WTC11 (cell line): ENCODE data around the gene TIMP2. TPM values are rescaled to one million over a fixed set of nuclear protein-coding genes. Genes with fewer than 3 reads are reported as not detected.
A peak's percentile ranks its signal among the peaks of the same experiment; 100 is the strongest.

Source experiments
- ATAC-seq: fragments of 200-7000 bp; cut with Tn5 transposase; 2 replicates; pipeline ENCODE4 v1.10.0; 2021; ENCODE audit warnings: mild to moderate bottlenecking, moderate library complexity
- CTCF ChIA-PET: fragments of 300-600 bp; sonication (Branson Sonifier 250); formaldehyde crosslinking; loops from one replicate; lab custom pipeline; 2021; ENCODE audit warnings: antibody characterized with exemption; lab: Charles Lee
- POLR2A ChIA-PET: fragments of 350-600 bp; sonication (Branson Sonifier 250); formaldehyde crosslinking; loops from one replicate; lab custom pipeline; 2021; ENCODE audit warnings: antibody characterized with exemption; lab: Charles Lee
- DNase-seq: peaks from one replicate; pipeline ENCODE4 v3.0.0; 2021; ENCODE audit warnings: low spot score
- H3K27ac Mint-ChIP-seq: 2 replicates; pipeline ENCODE4 v1.8.0; 2021; ENCODE audit warnings: mixed read lengths
- H3K27me3 Mint-ChIP-seq: 2 replicates; pipeline ENCODE4 v1.8.0; 2021; ENCODE audit warnings: low read depth, mild to moderate bottlenecking, moderate library complexity, mixed read lengths
- H3K36me3 Mint-ChIP-seq: 2 replicates; pipeline ENCODE4 v1.8.0; 2021; ENCODE audit warnings: mixed read lengths
- H3K4me1 Mint-ChIP-seq: 2 replicates; pipeline ENCODE4 v1.8.0; 2022; ENCODE audit warnings: mixed read lengths
- H3K4me3 Mint-ChIP-seq: 2 replicates; pipeline ENCODE4 v1.8.0; 2021; ENCODE audit warnings: mild to moderate bottlenecking, moderate library complexity, mixed read lengths
- H3K9me3 Mint-ChIP-seq: 2 replicates; pipeline ENCODE4 v1.8.0; 2021; ENCODE audit warnings: mixed read lengths
- CREB1 ChIP-seq: sonication (generic); formaldehyde crosslinking; IDR thresholded peaks from 2 replicates; pipeline ENCODE4 v1.8.0; 2023; ENCODE audit warnings: mild to moderate bottlenecking, missing genetic modification reagents
- CREM ChIP-seq: sonication (generic); formaldehyde crosslinking; IDR thresholded peaks from 2 replicates; pipeline ENCODE4 v1.8.1; 2022; ENCODE audit warnings: mild to moderate bottlenecking, missing genetic modification reagents, moderate library complexity
- CTCF ChIP-seq: fragments of 200-600 bp; IDR thresholded peaks from 2 replicates; pipeline ENCODE4 v1.8.0; 2022; ENCODE audit warnings: antibody characterized with exemption
- E2F4 ChIP-seq: sonication (generic); formaldehyde crosslinking; IDR thresholded peaks from 2 replicates; pipeline ENCODE4 v1.8.1; 2022; ENCODE audit warnings: low read depth, mild to moderate bottlenecking, moderate library complexity, missing genetic modification reagents, borderline replicate concordance
- FOXJ3 ChIP-seq: sonication (generic); formaldehyde crosslinking; IDR thresholded peaks from 2 replicates; pipeline ENCODE4 v1.9.0; 2021; ENCODE audit warnings: missing genetic modification reagents, mild to moderate bottlenecking, borderline replicate concordance
- FOXP1 ChIP-seq: sonication (generic); formaldehyde crosslinking; IDR thresholded peaks from 2 replicates; pipeline ENCODE4 v1.8.0; 2022; ENCODE audit warnings: missing genetic modification reagents, mild to moderate bottlenecking, moderate library complexity, borderline replicate concordance
- FOXP4 ChIP-seq: sonication (generic); formaldehyde crosslinking; IDR thresholded peaks from 2 replicates; pipeline ENCODE4 v1.8.0; 2022; ENCODE audit warnings: mild to moderate bottlenecking, missing genetic modification reagents
- HMGXB4 ChIP-seq: sonication (generic); formaldehyde crosslinking; IDR thresholded peaks from 2 replicates; pipeline ENCODE4 v1.8.1; 2023; ENCODE audit warnings: mild to moderate bottlenecking, moderate library complexity, missing genetic modification reagents
- IRF1 ChIP-seq: sonication (generic); formaldehyde crosslinking; IDR thresholded peaks from 2 replicates; pipeline ENCODE4 v1.8.0; 2023; ENCODE audit warnings: missing genetic modification reagents
- KAT7 ChIP-seq: sonication (generic); formaldehyde crosslinking; IDR thresholded peaks from 2 replicates; pipeline ENCODE4 v1.8.1; 2023; ENCODE audit warnings: missing genetic modification reagents, mild to moderate bottlenecking, borderline replicate concordance
- MLX ChIP-seq: sonication (generic); formaldehyde crosslinking; IDR thresholded peaks from 2 replicates; pipeline ENCODE4 v1.8.1; 2023; ENCODE audit warnings: mild to moderate bottlenecking, missing genetic modification reagents, moderate library complexity
- MXD4 ChIP-seq: fragments of 250-450 bp; sonication (Bioruptor Pico); IDR thresholded peaks from 2 replicates; pipeline ENCODE4 v1.8.0; 2021; ENCODE audit warnings: mild to moderate bottlenecking, moderate library complexity, borderline replicate concordance
- SMAD4 ChIP-seq: sonication (generic); formaldehyde crosslinking; IDR thresholded peaks from 2 replicates; pipeline ENCODE4 v1.8.0; 2022; ENCODE audit warnings: mild to moderate bottlenecking, missing genetic modification reagents
- SOX15 ChIP-seq: fragments of 250-450 bp; sonication (Bioruptor Pico); IDR thresholded peaks from 2 replicates; pipeline ENCODE4 v1.9.0; 2021; ENCODE audit warnings: mild to moderate bottlenecking
- STAT6 ChIP-seq: sonication (generic); formaldehyde crosslinking; conservative IDR thresholded peaks from 2 replicates; pipeline ENCODE4 v1.8.1; 2023; ENCODE audit warnings: mild to moderate bottlenecking, low read depth, missing genetic modification reagents, moderate library complexity
- ZMAT4 ChIP-seq: fragments of 250-450 bp; sonication (Bioruptor Pico); IDR thresholded peaks from 2 replicates; pipeline ENCODE4 v1.9.0; 2021; ENCODE audit warnings: mild to moderate bottlenecking
- ZNF219 ChIP-seq: sonication (generic); formaldehyde crosslinking; IDR thresholded peaks from 2 replicates; pipeline ENCODE4 v1.8.0; 2023; ENCODE audit warnings: missing genetic modification reagents, mild to moderate bottlenecking, borderline replicate concordance
- ZNF317 ChIP-seq: sonication (generic); formaldehyde crosslinking; IDR thresholded peaks from 2 replicates; pipeline ENCODE4 v1.8.1; 2023; ENCODE audit warnings: low read depth, mild to moderate bottlenecking, moderate library complexity, missing genetic modification reagents, borderline replicate concordance
- ZNF532 ChIP-seq: fragments of 250-450 bp; sonication (Bioruptor Pico); IDR thresholded peaks from 2 replicates; pipeline ENCODE4 v1.9.0; 2021; ENCODE audit warnings: mild to moderate bottlenecking, borderline replicate concordance
- total RNA-seq: library from RNA; stranded (reverse); gene quantifications from 3 replicates; pipeline ENCODE4 v1.2.3, GENCODE V29; 2021

Gene TIMP2
- total RNA-seq, 1 experiment from 2014 or later: 37.1 TPM

- H3K27ac Mint-ChIP-seq: peak overlapping the region; percentile 31; the same call in 1 of the 2 replicates
- H3K4me3 Mint-ChIP-seq: no peak overlapping the region
- no peaks in the 10 kb centered on the region for H3K4me1 Mint-ChIP-seq
- ChIA-PET CTCF (no interaction called here), POLR2A (no interaction called here)
- H3K9me3 Mint-ChIP-seq: no peaks in the 10 kb centered on the region
- TF ChIP-seq KAT7 (CRISPR knock-in tag): no peak
- TF ChIP-seq FOXP1 (CRISPR knock-in tag): no peak
- TF ChIP-seq MXD4: no peak
- TF ChIP-seq HMGXB4 (CRISPR knock-in tag): no peak
- TF ChIP-seq ZNF317 (CRISPR knock-in tag): no peak
- no peak for TF ChIP-seq CREM (CRISPR knock-in tag)
- TF ChIP-seq ZMAT4 (CRISPR knock-in tag): no peak
- TF ChIP-seq STAT6 (CRISPR knock-in tag): no peak
- TF ChIP-seq IRF1 (CRISPR knock-in tag): no peak
- no peak for TF ChIP-seq SOX15 (CRISPR knock-in tag)
- no peak for TF ChIP-seq ZNF219
- TF ChIP-seq ZNF532 (CRISPR knock-in tag): no peak
- TF ChIP-seq CTCF: no peak
- TF ChIP-seq FOXJ3 (CRISPR knock-in tag): no peak
- no peak for TF ChIP-seq FOXP4 (CRISPR knock-in tag)
- no peak for TF ChIP-seq E2F4 (CRISPR knock-in tag)
- no peak for TF ChIP-seq SMAD4 (CRISPR knock-in tag)
- TF ChIP-seq CREB1 (CRISPR knock-in tag): no peak
- no peak for TF ChIP-seq MLX (CRISPR knock-in tag)
- DNase-seq (no peak), ATAC-seq (no peak)
- no peaks in the 10 kb centered on the region for H3K27me3 Mint-ChIP-seq
- H3K36me3 Mint-ChIP-seq: peaks cover 4% of the 10 kb centered on the region; the same call in 1 of the 2 replicates
Observed at GRCh38 chr17:78862073-78863023, 62.8 kb downstream of the TIMP2 start.
